ENCODE results near the gene MYRF. TPM values are rescaled to one million over a fixed set of nuclear protein-coding genes. Genes with fewer than 3 reads are reported as not detected.

Gene MYRF
- total RNA-seq, 1 donor from 2014 or later = 0.78 TPM

- CTCF ChIA-PET = no interaction called here
- H3K27ac Mint-ChIP-seq = no peak overlapping the region
- H3K4me1 Mint-ChIP-seq = no peaks in the 10 kb centered on the region
These were observed 12.3 kb downstream of the MYRF start for GRCh38 chr11:61764606-61765260.

GRCh38 chr11:61765550-61766253, 13.3 kb downstream of the MYRF start:
- no peaks in the 10 kb centered on the region for H3K36me3 Mint-ChIP-seq (ENCODE audit: low read depth)
- H3K4me3 Mint-ChIP-seq = no peak overlapping the region
- ChIA-PET POLR2A (no interaction called here), CTCF (interaction anchor here (1.0 kb wide), 1 partner anchor 12 kb away, joined by 3 read pairs; no protein-coding TSS in a partner anchor)
- peaks cover 5% of the 10 kb centered on the region for H3K27me3 Mint-ChIP-seq
- TF ChIP-seq CTCF (IDR thresholded peaks at IDR 0.05) = no peak
- H3K9me3 Mint-ChIP-seq = no peaks in the 10 kb centered on the region
- DNase-seq (no peak), ATAC-seq (ENCODE audit: low read depth) (no peak)
- no peaks in the 10 kb centered on the region for H3K4me1 Mint-ChIP-seq
- intact Hi-C loops (cut with micrococcal nuclease) = no loop called here
- H3K27ac Mint-ChIP-seq = no peak overlapping the region

More at GRCh38 chr11:61764606-61765260, 12.3 kb downstream of the MYRF start:
- intact Hi-C loops (cut with micrococcal nuclease) = no loop called here
- Mint-ChIP-seq H3K36me3 (ENCODE audit: low read depth) (no peaks in the 10 kb centered on the region), H3K4me3 (no peak overlapping the region), H3K27me3 (peaks cover 7% of the 10 kb centered on the region), H3K9me3 (no peaks in the 10 kb centered on the region)
- TF ChIP-seq CTCF (IDR thresholded peaks at IDR 0.05) = no peak
- POLR2A ChIA-PET = no interaction called here
- no peak for DNase-seq
- ATAC-seq (ENCODE audit: low read depth) = no peak

GRCh38 chr11:61766353-61766841, 14.0 kb downstream of the MYRF start:
- ATAC-seq (ENCODE audit: low read depth) (no peak), DNase-seq (no peak)
- no peak for TF ChIP-seq CTCF (IDR thresholded peaks at IDR 0.05)
- Mint-ChIP-seq H3K4me3 (no peak overlapping the region), H3K27me3 (peaks cover 5% of the 10 kb centered on the region), H3K9me3 (no peaks in the 10 kb centered on the region), H3K27ac (no peak overlapping the region), H3K4me1 (no peaks in the 10 kb centered on the region), H3K36me3 (ENCODE audit: low read depth) (no peaks in the 10 kb centered on the region)
- ChIA-PET POLR2A (no interaction called here), CTCF (interaction anchor here (1.0 kb wide), 1 partner anchor 13 kb away, joined by 3 read pairs; no protein-coding TSS in a partner anchor)
- intact Hi-C loops (cut with micrococcal nuclease) = no loop called here

GRCh38 chr11:61768376-61769076, 16.1 kb downstream of the MYRF start:
- CTCF ChIA-PET = no interaction called here
- H3K4me3 Mint-ChIP-seq = no peak overlapping the region
- DNase-seq (no peak), ATAC-seq (ENCODE audit: low read depth) (no peak)
- POLR2A ChIA-PET = no interaction called here
- no peaks in the 10 kb centered on the region for H3K27me3 Mint-ChIP-seq
- no peaks in the 10 kb centered on the region for H3K9me3 Mint-ChIP-seq
- H3K4me1 Mint-ChIP-seq = no peaks in the 10 kb centered on the region
- no peaks in the 10 kb centered on the region for H3K36me3 Mint-ChIP-seq (ENCODE audit: low read depth)
- no peak for TF ChIP-seq CTCF (IDR thresholded peaks at IDR 0.05)
- no peak overlapping the region for H3K27ac Mint-ChIP-seq
- intact Hi-C loops (cut with micrococcal nuclease) = no loop called here
